ENCODE data around the gene ZNF189. TPM values are rescaled to one million over a fixed set of nuclear protein-coding genes. Genes with fewer than 3 reads are reported as not detected.

ZNF189 gene
- polyA plus RNA-seq, 1 donor (not counting 4 experiments of a cell fraction or from before 2014, with no cell fraction given) = 8.7 TPM

DNA sequence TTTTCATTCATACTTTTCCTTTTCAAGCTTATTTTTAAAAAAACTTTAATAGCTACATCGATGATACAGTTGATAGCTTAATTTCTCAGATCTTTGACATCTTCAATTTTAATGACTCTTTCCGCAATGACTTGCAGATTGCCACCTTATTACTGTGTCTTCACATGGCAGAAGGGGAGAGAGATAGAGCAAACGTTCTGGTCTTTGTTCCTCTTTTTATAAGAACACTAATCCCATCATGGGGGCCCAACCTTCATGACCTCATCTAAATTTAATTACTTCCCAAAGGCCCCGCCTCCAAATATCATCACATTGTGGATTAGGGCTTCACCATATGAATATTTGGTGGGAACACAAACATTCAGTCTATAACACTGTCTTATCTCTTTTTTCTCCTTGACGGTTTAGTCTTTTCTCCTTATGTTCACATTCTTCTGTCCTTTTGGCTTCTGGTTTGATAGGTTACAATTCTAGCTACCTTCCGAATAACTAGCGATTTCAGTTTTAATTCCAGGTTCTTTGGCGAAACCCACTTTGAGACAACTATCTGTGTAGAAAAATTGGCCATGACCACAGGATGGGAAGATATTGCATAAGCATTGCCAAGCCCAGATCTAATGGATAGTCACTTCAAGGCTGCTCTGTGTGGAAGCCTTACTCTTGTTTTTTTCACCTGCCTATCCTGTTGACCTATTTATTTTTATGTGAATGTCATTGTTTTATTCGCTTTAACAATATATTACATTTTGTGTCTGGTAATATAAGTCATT lies 5.0 kb downstream of the ZNF189 start:
- Histone ChIP-seq H3K4me2 (ENCODE audit: control insufficient read depth, extremely low read depth, insufficient read depth, low read depth, low read length) (no peak overlapping the region), H3K9ac (ENCODE audit: control insufficient read depth, extremely low read depth, insufficient read depth, low read length) (no peak overlapping the region), H3K27ac (ENCODE audit: control insufficient read depth, insufficient read depth, low read length) (no peak overlapping the region), H3K27me3 (ENCODE audit: control insufficient read depth, extremely low read depth, insufficient read depth, low read length) (no peaks in the 10 kb centered on the region), H3K9me3 (ENCODE audit: control insufficient read depth, low read depth, low read length) (peaks cover 19% of the 10 kb centered on the region), H3K9me1 (ENCODE audit: control insufficient read depth, extremely low read depth, insufficient read depth, low read length) (no peaks in the 10 kb centered on the region), H3K4me1 (ENCODE audit: control insufficient read depth, extremely low read depth, insufficient read depth, low read length) (peaks cover 10% of the 10 kb centered on the region), H4K20me1 (ENCODE audit: control insufficient read depth, extremely low read depth, insufficient read depth, low read length) (no peaks in the 10 kb centered on the region), H3K4me3 (ENCODE audit: control insufficient read depth in 2 of 3, extremely low read depth in 1 of 3, insufficient read depth in 2 of 3, low read depth in 1 of 3, low read length in 3 of 3) (no peak overlapping the region), H3K36me3 (ENCODE audit: control insufficient read depth in 2 of 2, extremely low read depth in 1 of 2, insufficient read depth in 2 of 2, low read length in 2 of 2) (peaks cover 30 to 32% of the 10 kb centered on the region in 2 experiments), H3K79me2 (ENCODE audit: control insufficient read depth, insufficient read depth, low read length) (peaks cover 33% of the 10 kb centered on the region), H2AFZ (ENCODE audit: control insufficient read depth, low read length) (no peak overlapping the region)
- DNase-seq (ENCODE audit: low read depth, low spot score) (no peak), FAIRE-seq (no peak)
- dilution Hi-C loops (cut with MboI; ENCODE audit: extremely low pct_ligation_motif_present, low sequenced_read_pairs) = no loop called here
- TF ChIP-seq, protein P1, sequence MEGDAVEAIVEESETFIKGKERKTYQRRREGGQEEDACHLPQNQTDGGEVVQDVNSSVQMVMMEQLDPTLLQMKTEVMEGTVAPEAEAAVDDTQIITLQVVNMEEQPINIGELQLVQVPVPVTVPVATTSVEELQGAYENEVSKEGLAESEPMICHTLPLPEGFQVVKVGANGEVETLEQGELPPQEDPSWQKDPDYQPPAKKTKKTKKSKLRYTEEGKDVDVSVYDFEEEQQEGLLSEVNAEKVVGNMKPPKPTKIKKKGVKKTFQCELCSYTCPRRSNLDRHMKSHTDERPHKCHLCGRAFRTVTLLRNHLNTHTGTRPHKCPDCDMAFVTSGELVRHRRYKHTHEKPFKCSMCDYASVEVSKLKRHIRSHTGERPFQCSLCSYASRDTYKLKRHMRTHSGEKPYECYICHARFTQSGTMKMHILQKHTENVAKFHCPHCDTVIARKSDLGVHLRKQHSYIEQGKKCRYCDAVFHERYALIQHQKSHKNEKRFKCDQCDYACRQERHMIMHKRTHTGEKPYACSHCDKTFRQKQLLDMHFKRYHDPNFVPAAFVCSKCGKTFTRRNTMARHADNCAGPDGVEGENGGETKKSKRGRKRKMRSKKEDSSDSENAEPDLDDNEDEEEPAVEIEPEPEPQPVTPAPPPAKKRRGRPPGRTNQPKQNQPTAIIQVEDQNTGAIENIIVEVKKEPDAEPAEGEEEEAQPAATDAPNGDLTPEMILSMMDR (optimal IDR thresholded peaks at IDR 0.05 in 1 of 3, IDR thresholded peaks at IDR 0.05 in 1 of 3, conservative IDR thresholded peaks at IDR 0.05 in 1 of 3; ENCODE audit: extremely low read depth in 1 of 3, insufficient read depth in 2 of 3, low read length in 3 of 3) = no peak
- TF ChIP-seq EZH2 (IDR thresholded peaks at IDR 0.05; ENCODE audit: low read length) = no peak

DNA sequence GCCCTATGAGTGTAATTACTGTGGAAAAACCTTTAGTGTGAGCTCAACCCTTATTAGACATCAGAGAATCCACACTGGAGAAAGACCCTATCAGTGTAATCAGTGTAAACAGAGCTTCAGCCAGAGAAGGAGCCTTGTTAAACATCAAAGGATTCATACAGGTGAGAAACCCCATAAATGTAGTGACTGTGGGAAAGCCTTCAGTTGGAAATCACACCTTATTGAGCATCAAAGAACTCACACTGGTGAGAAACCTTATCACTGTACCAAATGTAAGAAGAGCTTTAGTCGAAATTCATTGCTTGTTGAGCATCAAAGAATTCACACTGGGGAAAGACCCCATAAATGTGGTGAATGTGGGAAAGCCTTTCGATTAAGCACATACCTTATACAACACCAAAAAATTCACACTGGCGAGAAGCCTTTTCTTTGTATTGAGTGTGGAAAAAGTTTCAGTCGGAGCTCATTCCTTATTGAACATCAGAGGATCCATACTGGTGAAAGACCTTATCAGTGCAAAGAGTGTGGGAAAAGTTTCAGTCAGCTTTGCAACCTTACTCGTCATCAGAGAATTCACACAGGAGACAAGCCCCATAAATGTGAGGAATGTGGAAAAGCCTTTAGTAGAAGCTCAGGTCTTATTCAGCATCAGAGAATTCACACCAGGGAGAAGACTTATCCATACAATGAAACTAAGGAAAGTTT lies 9.9 kb downstream of the ZNF189 start:
- Histone ChIP-seq H2AFZ (ENCODE audit: control insufficient read depth, low read length) (no peak overlapping the region), H3K4me3 (ENCODE audit: control insufficient read depth in 2 of 3, extremely low read depth in 1 of 3, insufficient read depth in 2 of 3, low read depth in 1 of 3, low read length in 3 of 3) (no peak overlapping the region), H3K9me3 (ENCODE audit: control insufficient read depth, low read depth, low read length) (peaks cover 30% of the 10 kb centered on the region), H3K4me2 (ENCODE audit: control insufficient read depth, extremely low read depth, insufficient read depth, low read depth, low read length) (no peak overlapping the region), H3K9me1 (ENCODE audit: control insufficient read depth, extremely low read depth, insufficient read depth, low read length) (no peaks in the 10 kb centered on the region), H3K9ac (ENCODE audit: control insufficient read depth, extremely low read depth, insufficient read depth, low read length) (no peak overlapping the region), H3K27me3 (ENCODE audit: control insufficient read depth, extremely low read depth, insufficient read depth, low read length) (no peaks in the 10 kb centered on the region), H3K4me1 (ENCODE audit: control insufficient read depth, extremely low read depth, insufficient read depth, low read length) (no peaks in the 10 kb centered on the region), H4K20me1 (ENCODE audit: control insufficient read depth, extremely low read depth, insufficient read depth, low read length) (no peaks in the 10 kb centered on the region), H3K36me3 (ENCODE audit: control insufficient read depth in 2 of 2, extremely low read depth in 1 of 2, insufficient read depth in 2 of 2, low read length in 2 of 2) (peaks cover 22 to 30% of the 10 kb centered on the region in 2 experiments), H3K27ac (ENCODE audit: control insufficient read depth, insufficient read depth, low read length) (no peak overlapping the region), H3K79me2 (ENCODE audit: control insufficient read depth, insufficient read depth, low read length) (no peaks in the 10 kb centered on the region)
- dilution Hi-C loops (cut with MboI; ENCODE audit: extremely low pct_ligation_motif_present, low sequenced_read_pairs) = no loop called here
- no peak for DNase-seq (ENCODE audit: low read depth, low spot score)
- TF ChIP-seq, protein P1 (optimal IDR thresholded peaks at IDR 0.05 in 1 of 3, IDR thresholded peaks at IDR 0.05 in 1 of 3, conservative IDR thresholded peaks at IDR 0.05 in 1 of 3; ENCODE audit: extremely low read depth in 1 of 3, insufficient read depth in 2 of 3, low read length in 3 of 3) = no peak
- TF ChIP-seq EZH2 (IDR thresholded peaks at IDR 0.05; ENCODE audit: low read length) = no peak
- no peak for FAIRE-seq
